Sigmoid colon (tissue), 4 donors: Measurements from ENCODE around the gene CCNG2.

Source experiments
- CTCF ChIP-seq, 4 experiments: fragments of 450-650 bp in 3 of 4; fragments of 200-600 bp in 1 of 4; IDR thresholded peaks; one replicate each; pipeline ENCODE4 v1.5.1; 2016 to 2019; ENCODE audit warnings: antibody characterized with exemption in 4 of 4, mild to moderate bottlenecking in 3 of 4, moderate library complexity in 2 of 4
- EP300 ChIP-seq, 4 donors: sonication (generic); formaldehyde crosslinking; IDR thresholded peaks; one replicate each; pipeline ENCODE4 v1.6.1; 2017; ENCODE audit warnings: antibody characterized with exemption in 4 of 4
- POLR2A ChIP-seq, 2 donors: fragments of 450-650 bp; IDR thresholded peaks; one replicate each; pipeline ENCODE4 v1.6.1; 2016; ENCODE audit warnings: antibody characterized with exemption in 2 of 2, mild to moderate bottlenecking in 2 of 2, moderate library complexity in 2 of 2
- POLR2AphosphoS5 ChIP-seq, 4 donors: sonication (generic); formaldehyde crosslinking; IDR thresholded peaks; one replicate each; pipeline ENCODE4 v1.6.1; 2017; ENCODE audit warnings: antibody characterized with exemption in 4 of 4

- TF ChIP-seq EP300 (IDR thresholded peaks at IDR 0.05): no peak
- no peak for TF ChIP-seq CTCF (IDR thresholded peaks at IDR 0.05)
- no peak for TF ChIP-seq POLR2A (IDR thresholded peaks at IDR 0.05)
- TF ChIP-seq POLR2AphosphoS5 (IDR thresholded peaks at IDR 0.05): no peak
These were observed 36.6 kb downstream of the CCNG2 start for GRCh38 chr4:77193511-77194102.
